ENCODE results near the gene ZBED2. TPM values are rescaled to one million over a fixed set of nuclear protein-coding genes. Genes with fewer than 3 reads are reported as not detected.

ZBED2 gene
- total RNA-seq, 2 donors from 2014 or later: not detected

- ATAC-seq (no peak), DNase-seq (no peak)
- H3K4me3 ChIP-seq: no peak overlapping the region
- H3K27ac ChIP-seq: no peak overlapping the region
- H3K4me1 ChIP-seq: no peaks in the 10 kb centered on the region
- intact Hi-C loops (cut with DNase I): no loop called here
- no peak for TF ChIP-seq POLR2A (IDR thresholded peaks at IDR 0.05)
- TF ChIP-seq, protein P1, sequence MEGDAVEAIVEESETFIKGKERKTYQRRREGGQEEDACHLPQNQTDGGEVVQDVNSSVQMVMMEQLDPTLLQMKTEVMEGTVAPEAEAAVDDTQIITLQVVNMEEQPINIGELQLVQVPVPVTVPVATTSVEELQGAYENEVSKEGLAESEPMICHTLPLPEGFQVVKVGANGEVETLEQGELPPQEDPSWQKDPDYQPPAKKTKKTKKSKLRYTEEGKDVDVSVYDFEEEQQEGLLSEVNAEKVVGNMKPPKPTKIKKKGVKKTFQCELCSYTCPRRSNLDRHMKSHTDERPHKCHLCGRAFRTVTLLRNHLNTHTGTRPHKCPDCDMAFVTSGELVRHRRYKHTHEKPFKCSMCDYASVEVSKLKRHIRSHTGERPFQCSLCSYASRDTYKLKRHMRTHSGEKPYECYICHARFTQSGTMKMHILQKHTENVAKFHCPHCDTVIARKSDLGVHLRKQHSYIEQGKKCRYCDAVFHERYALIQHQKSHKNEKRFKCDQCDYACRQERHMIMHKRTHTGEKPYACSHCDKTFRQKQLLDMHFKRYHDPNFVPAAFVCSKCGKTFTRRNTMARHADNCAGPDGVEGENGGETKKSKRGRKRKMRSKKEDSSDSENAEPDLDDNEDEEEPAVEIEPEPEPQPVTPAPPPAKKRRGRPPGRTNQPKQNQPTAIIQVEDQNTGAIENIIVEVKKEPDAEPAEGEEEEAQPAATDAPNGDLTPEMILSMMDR (IDR thresholded peaks at IDR 0.05): no peak
- no peaks in the 10 kb centered on the region for H3K9me3 ChIP-seq
- no peaks in the 10 kb centered on the region for H3K36me3 ChIP-seq (replicated peaks in 1 of 2; ENCODE audit: insufficient read depth in 1 of 2, low read depth in 2 of 2)
- 64 to 81% methylated on average over 4 of the region's 4 CpGs for WGBS, 2 donors
- no peaks in the 10 kb centered on the region for H3K27me3 ChIP-seq
Measured at GRCh38 chr3:111547631-111548030, 47.5 kb downstream of the ZBED2 start.

- no peak for DNase-seq
- no peak overlapping the region for H3K4me3 ChIP-seq
- ATAC-seq: no peak
- no peaks in the 10 kb centered on the region for H3K36me3 ChIP-seq (replicated peaks in 1 of 2; ENCODE audit: insufficient read depth in 1 of 2, low read depth in 2 of 2)
- H3K9me3 ChIP-seq: no peaks in the 10 kb centered on the region
- TF ChIP-seq POLR2A (IDR thresholded peaks at IDR 0.05): no peak
- TF ChIP-seq, protein P1 (IDR thresholded peaks at IDR 0.05): no peak
- 47 to 48% methylated on average over 2 of the region's 2 CpGs for WGBS, 2 donors
- no peak overlapping the region for H3K27ac ChIP-seq
- no peaks in the 10 kb centered on the region for H3K27me3 ChIP-seq
- intact Hi-C loops (cut with DNase I): no loop called here
- no peaks in the 10 kb centered on the region for H3K4me1 ChIP-seq
Measured at GRCh38 chr3:111545349-111545748, 49.8 kb downstream of the ZBED2 start.

Other genes starting within 250 kb of the ZBED2 start
- 1 to 10 TPM in 1 of 2 donors, under 1 TPM in 1; 0.33 to 2.6 TPM for gene CD96, start 53.1 kb downstream of the ZBED2 start, total RNA-seq
- 10 to 100 TPM in 1 of 2 donors, 1 to 10 TPM in 1; 5.2 to 23.4 TPM for gene PLCXD2, start 79.3 kb upstream of the ZBED2 start, total RNA-seq

Measured in body of pancreas (tissue), 4 donors.